Left lung (tissue), 10 donors: ENCODE results near the gene POLR3GL. TPM values are rescaled to one million over a fixed set of nuclear protein-coding genes. Genes with fewer than 3 reads are reported as not detected.

Source experiments
- ATAC-seq: fragments of 200-7000 bp; cut with Tn5 transposase; one replicate; pipeline ENCODE4 v1.9.1; 2020; ENCODE audit warnings: moderate library complexity
- DNase-seq, 4 donors: peaks; one replicate each; pipeline ENCODE4 v3.0.0-alpha.2; 2013 to 2020
- H3K27ac ChIP-seq, 2 donors: fragments of 200-600 bp; sonication (generic) in 1 of 2; one replicate each; pipeline versions ENCODE4 v1.5.0 to v1.8.0; 2020 to 2021
- H3K27me3 ChIP-seq, 2 donors: fragments of 200-600 bp; sonication (generic) in 1 of 2; one replicate each; pipeline versions ENCODE4 v1.5.0 to v1.8.0; 2020 to 2021
- H3K36me3 ChIP-seq, 2 donors: fragments of 200-600 bp; sonication (generic) in 1 of 2; one replicate each; pipeline versions ENCODE4 v1.5.0 to v1.8.0; 2020 to 2021
- H3K4me1 ChIP-seq, 2 donors: fragments of 200-600 bp; one replicate each; pipeline ENCODE4 v1.8.0; 2021
- H3K4me3 ChIP-seq, 2 donors: fragments of 200-600 bp; sonication (generic) in 1 of 2; one replicate each; pipeline versions ENCODE4 v1.5.0 to v1.8.0; 2020 to 2021; ENCODE audit warnings: mild to moderate bottlenecking in 1 of 2
- H3K9me3 ChIP-seq, 2 donors: fragments of 200-600 bp; sonication (generic) in 1 of 2; one replicate each; pipeline versions ENCODE4 v1.5.0 to v1.8.0; 2020 to 2021
- CTCF ChIP-seq, 2 donors: fragments of 200-600 bp; sonication (generic) in 1 of 2; IDR thresholded peaks; one replicate each; pipeline versions ENCODE4 v1.5.0 to v1.8.0; 2021; ENCODE audit warnings: antibody characterized with exemption in 2 of 2
- intact Hi-C, 2 donors: fragments of 100-400 bp; cut with DNase I; formaldehyde crosslinking; loops; one replicate each; pipeline versions ENCODE4 v1.11.2 to v1.14.2; 2022
- polyA plus RNA-seq, 6 donors: library from polyadenylated mRNA; unstranded; fragments of 120-200 nt; gene quantifications; one replicate each; pipeline ENCODE4 v1.2.1, GENCODE V29; 2013; ENCODE audit not compliant: insufficient read length in 6 of 6
- total RNA-seq, 2 donors: library from RNA; stranded (reverse); fragmentation: NEBNext Ultra II Directional; extraction: Animal tissue kit (Norgen Biotek cat#: 25700); gene quantifications; one replicate each; pipeline ENCODE4 v1.2.1, GENCODE V29; 2021
- donor health status: DM: no; HTN: yes; CAD: no.
- donor health status: DM: no; HTN: no; CAD: no.

Gene POLR3GL
- total and polyA plus RNA-seq, 8 donors: 19.6 to 50.2 (median 44.2) TPM

GRCh38 chr1:145997016-145997717, 32.7 kb downstream of the POLR3GL start:
- peaks cover 20 to 74% of the 10 kb centered on the region in 2 donors for H3K4me1 ChIP-seq
- H3K27ac ChIP-seq: peak overlapping the region; percentile 92
- peaks cover 0 to 33% of the 10 kb centered on the region in 2 donors for H3K36me3 ChIP-seq
- DNase-seq (peak in 1 of 4 donors; percentile 30), ATAC-seq (peak; percentile 4)
- H3K27me3 ChIP-seq: no peaks in the 10 kb centered on the region
- intact Hi-C loops: no loop called here
- H3K9me3 ChIP-seq: no peaks in the 10 kb centered on the region
- peak overlapping the region; percentile 24 to 96 for H3K4me3 ChIP-seq
- TF ChIP-seq CTCF (IDR thresholded peaks at IDR 0.05): no peak

DNA sequence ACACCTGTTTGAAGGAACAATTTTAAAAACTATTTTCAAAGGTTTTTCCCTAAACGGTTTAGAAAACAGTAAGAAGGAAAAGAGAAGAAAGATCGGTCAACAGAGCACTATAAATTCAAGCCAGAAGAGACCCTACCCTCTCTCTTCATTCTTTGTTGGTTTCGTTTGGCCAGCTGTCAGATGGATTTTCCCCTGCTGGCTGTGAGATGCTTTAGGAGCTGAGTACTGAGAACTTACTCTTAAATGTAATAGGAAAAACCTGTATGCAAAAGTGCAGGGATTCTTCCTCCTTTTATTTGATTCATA, 33.2 kb downstream of the POLR3GL start:
- Histone ChIP-seq H3K4me1 (peaks cover 15 to 71% of the 10 kb centered on the region in 2 donors), H3K36me3 (peaks cover 0 to 28% of the 10 kb centered on the region in 2 donors), H3K4me3 (peak overlapping the region; percentile 24 to 96), H3K27ac (peak overlapping the region; percentile 92), H3K27me3 (no peaks in the 10 kb centered on the region), H3K9me3 (no peaks in the 10 kb centered on the region)
- intact Hi-C loops: no loop called here
- DNase-seq: peak in 1 of 4 donors; percentile 55
- no peak for ATAC-seq
- no peak for TF ChIP-seq CTCF (IDR thresholded peaks at IDR 0.05)

DNA sequence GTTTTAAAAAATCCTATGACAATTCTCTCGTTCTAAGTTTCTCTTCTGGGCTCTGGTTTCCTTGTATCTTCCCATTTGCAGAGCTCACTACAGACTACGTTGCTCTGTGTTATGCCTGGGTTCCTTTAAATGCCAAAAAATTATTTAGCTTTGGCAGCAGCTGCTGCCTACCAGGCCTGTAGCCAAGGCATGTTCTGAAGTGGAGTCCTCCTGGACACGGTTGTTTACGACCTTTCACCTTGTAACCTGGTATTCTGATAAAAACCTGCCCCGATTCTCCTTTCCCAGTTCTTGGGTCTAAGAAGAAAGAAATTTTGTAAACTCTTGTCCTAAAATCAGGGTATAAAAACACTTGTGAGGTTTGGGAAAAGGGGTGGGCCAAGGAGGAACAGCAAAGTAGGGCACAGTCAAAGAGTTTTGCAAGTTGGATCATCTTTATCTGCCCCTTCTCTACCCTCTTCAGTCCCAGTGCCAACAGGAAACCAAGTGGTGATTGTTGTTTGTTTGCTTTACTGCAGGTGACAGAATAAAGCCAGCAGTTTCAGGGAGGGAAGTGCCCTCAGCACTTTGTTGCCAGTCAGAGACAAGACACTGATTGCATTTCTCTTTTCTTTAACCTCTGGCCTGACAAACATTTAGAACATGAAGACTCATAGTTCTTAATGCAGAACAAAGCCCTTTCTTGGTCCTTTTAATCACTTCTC, 35.0 kb downstream of the POLR3GL start:
- ATAC-seq (no peak), DNase-seq (no peak)
- Histone ChIP-seq H3K27me3 (no peaks in the 10 kb centered on the region), H3K36me3 (peaks cover 0 to 10% of the 10 kb centered on the region in 2 donors), H3K4me3 (no peak overlapping the region), H3K4me1 (peaks cover 7 to 64% of the 10 kb centered on the region in 2 donors), H3K9me3 (no peaks in the 10 kb centered on the region), H3K27ac (peak overlapping the region; percentile 92)
- intact Hi-C loops: no loop called here
- no peak for TF ChIP-seq CTCF (IDR thresholded peaks at IDR 0.05)

- no peak for ATAC-seq
- TF ChIP-seq CTCF (IDR thresholded peaks at IDR 0.05): no peak
- intact Hi-C loops: no loop called here
- DNase-seq: no peak
- Histone ChIP-seq H3K27ac (peak overlapping the region; percentile 26 to 43), H3K27me3 (no peaks in the 10 kb centered on the region), H3K4me1 (peaks cover 7 to 81% of the 10 kb centered on the region in 2 donors), H3K36me3 (no peaks in the 10 kb centered on the region), H3K4me3 (no peak overlapping the region), H3K9me3 (no peaks in the 10 kb centered on the region)
Observed at GRCh38 chr1:146001709-146002108, 37.2 kb downstream of the POLR3GL start.

DNA sequence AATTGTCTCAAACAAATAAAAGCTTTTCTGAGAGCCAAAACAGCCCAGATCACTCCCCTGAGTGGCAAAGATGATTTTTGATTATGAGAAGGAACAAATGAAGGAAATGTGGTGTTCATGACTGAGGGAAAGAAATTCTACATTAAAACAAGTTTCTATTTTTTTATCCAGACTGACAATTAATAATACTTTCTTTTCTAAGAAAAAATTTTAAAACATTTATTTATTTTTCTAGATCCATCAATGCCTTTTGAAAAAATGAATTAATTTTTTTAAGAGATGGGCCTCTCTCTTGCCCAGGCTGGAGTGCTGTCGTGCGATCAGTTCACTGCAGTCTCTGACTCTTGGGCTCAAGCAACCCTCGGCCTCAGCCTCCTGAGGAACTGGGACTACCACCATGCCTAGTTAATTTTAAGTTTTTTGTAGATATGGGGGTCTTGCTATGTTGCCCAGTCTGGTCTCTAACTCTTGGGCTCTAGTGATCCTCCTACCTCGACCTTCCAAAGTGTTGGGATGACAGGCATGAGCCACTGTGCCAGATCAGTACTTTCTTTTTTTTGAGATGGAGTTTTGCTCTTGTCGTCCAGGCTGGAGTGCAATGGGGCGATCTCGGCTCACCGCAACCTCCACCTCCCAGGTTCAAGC, 43.1 kb downstream of the POLR3GL start:
- TF ChIP-seq CTCF (IDR thresholded peaks at IDR 0.05): no peak
- peaks cover 0 to 71% of the 10 kb centered on the region in 2 donors for H3K4me1 ChIP-seq
- H3K4me3 ChIP-seq: no peak overlapping the region
- H3K9me3 ChIP-seq: no peaks in the 10 kb centered on the region
- ATAC-seq (no peak), DNase-seq (no peak)
- no peaks in the 10 kb centered on the region for H3K27me3 ChIP-seq
- intact Hi-C loops: no loop called here
- H3K36me3 ChIP-seq: no peaks in the 10 kb centered on the region
- peak overlapping the region; percentile 85 to 90 for H3K27ac ChIP-seq
